ENCODE results near the gene ITSN2.
A peak's percentile ranks its signal among the peaks of the same experiment; 100 is the strongest.
"Not testable (repeated sequence)": the region's sequence is repeated elsewhere in the genome, so short reads cannot be mapped to it uniquely, and the experiment has no call there.

The ITSN2 gene

GRCh38 chr2:24363301-24363700 lies 3.0 kb upstream of the ITSN2 start:
- no peak for DNase-seq (ENCODE audit: low spot score)

GRCh38 chr2:24362253-24362652 lies 1.9 kb upstream of the ITSN2 start:
- DNase-seq (ENCODE audit: low spot score) = no peak

DNA sequence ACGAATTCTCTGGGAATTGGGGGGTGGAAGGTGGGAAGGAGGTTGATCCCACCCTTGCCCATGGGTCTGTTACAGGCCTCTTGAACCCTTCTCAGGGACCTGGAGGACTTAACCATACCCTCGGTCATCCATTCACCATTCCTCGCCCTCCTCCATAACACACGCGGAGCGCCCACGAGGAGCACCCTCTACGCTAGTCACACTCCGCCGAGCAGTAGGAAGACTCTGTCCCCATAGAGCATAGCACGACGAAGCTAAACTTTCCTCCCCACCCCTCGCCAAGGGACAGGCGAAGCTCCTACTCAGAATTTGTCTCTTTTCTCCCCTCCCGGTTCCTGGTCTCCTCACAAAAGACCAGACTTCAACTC lies 611 bp upstream of the ITSN2 start:
- DNase-seq (ENCODE audit: low spot score) = no peak

GRCh38 chr2:24359129-24360049 lies 947 bp downstream of the ITSN2 start:
- peak; percentile 71 for DNase-seq (ENCODE audit: low spot score)

GRCh38 chr2:24357767-24358166 lies 2.6 kb downstream of the ITSN2 start:
- DNase-seq (ENCODE audit: low spot score) = not testable (repeated sequence)

DNA sequence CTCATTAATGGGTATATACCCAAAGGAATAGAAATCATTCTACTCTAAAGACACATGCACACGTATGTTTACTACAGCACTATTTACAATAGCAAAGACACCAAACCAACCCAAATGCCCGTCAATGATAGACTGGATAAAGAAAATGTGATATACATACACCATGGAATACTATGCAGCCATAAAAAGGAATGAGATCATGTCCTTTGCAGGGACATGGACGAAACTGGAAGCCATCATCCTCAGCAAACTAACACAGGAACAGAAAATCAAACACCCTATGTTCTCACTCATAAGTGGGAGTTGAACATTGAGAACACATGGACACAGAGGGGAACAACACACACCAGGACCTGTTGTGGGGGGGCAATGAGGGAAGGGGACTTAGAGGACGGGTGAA lies 3.2 kb downstream of the ITSN2 start:
- DNase-seq (ENCODE audit: low spot score) = not testable (repeated sequence)

GRCh38 chr2:24354957-24355356 lies 5.4 kb downstream of the ITSN2 start:
- no peak for DNase-seq (ENCODE audit: low spot score)

DNA sequence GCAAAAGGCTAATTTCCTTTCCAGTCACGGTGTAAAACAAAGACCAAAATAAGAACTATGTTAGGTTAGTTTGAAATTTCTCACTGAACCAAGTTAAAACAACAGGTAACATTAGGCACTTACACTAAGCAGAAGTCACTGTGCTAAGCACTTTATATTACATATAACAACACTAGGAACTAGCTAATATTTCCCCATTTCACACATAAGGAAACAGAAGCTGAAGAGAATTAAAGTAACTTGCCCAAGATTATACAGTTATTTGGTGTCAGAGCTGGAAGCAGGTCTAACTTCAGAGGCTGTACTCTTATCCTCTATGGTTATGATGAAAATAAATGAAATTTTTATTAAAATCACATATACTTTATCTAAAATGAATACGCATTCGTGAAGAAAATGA lies 5.9 kb downstream of the ITSN2 start:
- DNase-seq (ENCODE audit: low spot score) = no peak

- DNase-seq (ENCODE audit: low spot score) = no peak
Observed at GRCh38 chr2:24353973-24354372, 6.4 kb downstream of the ITSN2 start.

GRCh38 chr2:24353364-24353763 lies 7.0 kb downstream of the ITSN2 start:
- no peak for DNase-seq (ENCODE audit: low spot score)

- no peak for DNase-seq (ENCODE audit: low spot score)
Observed at GRCh38 chr2:24352664-24353063, 7.7 kb downstream of the ITSN2 start.

DNA sequence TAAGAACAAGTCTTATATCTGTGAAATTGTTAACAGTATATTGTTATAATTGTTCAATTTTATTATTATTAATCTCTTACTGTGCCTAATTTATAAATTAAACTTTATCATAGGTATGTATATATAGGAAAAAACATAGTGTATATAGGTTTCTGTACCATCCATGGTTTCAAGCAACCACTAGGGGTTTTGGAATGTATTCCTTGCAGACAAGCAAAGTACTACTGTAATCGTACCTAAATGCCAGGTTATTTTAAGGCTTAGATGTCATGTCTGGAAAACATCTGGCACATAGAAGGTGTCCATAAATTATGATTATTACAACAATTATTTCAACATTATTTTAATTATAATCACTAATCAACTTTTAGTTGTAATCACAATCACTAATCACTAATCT lies 8.4 kb downstream of the ITSN2 start:
- no peak for DNase-seq (ENCODE audit: low spot score)

DNA sequence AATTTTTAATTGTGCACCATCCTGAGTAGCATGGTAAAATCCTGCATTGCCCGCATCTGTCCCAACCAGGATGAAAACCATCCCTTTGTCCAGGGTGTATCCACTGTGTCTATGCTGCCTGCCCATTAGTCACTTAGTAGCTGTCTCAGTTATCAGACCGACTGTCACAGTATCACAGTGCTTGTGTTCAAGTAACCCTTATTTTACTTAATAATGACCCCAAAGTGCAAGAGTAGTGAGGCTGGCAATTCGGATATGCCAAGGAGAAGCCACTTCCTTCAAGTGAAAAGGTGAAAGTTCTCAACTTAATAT lies 8.8 kb downstream of the ITSN2 start:
- no peak for DNase-seq (ENCODE audit: low spot score)

- DNase-seq (ENCODE audit: low spot score) = no peak
Observed at GRCh38 chr2:24350826-24351626, 9.3 kb downstream of the ITSN2 start.

DNA sequence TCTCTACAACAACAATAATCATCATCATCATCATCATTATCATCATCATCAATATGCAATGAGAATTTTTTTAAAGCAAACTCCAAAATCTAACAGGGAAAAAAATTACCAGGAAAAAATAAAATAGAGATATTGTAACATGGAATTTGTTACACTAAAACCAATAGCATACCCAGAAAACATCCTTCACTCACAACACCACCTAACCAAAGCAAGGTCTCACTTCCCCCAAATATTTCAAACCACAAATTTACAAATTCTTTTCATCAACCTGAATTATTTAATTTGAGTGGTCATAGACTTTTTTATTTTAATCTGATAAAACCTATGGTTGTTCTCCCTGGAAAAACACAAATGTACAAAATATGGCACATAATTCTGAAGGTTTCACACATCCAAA lies 11.2 kb downstream of the ITSN2 start:
- DNase-seq (ENCODE audit: low spot score) = no peak

- no peak for DNase-seq (ENCODE audit: low spot score)
Observed at GRCh38 chr2:24345937-24346336, 14.4 kb downstream of the ITSN2 start.

GRCh38 chr2:24343225-24343882 lies 17.0 kb downstream of the ITSN2 start:
- DNase-seq (ENCODE audit: low spot score) = no peak

DNA sequence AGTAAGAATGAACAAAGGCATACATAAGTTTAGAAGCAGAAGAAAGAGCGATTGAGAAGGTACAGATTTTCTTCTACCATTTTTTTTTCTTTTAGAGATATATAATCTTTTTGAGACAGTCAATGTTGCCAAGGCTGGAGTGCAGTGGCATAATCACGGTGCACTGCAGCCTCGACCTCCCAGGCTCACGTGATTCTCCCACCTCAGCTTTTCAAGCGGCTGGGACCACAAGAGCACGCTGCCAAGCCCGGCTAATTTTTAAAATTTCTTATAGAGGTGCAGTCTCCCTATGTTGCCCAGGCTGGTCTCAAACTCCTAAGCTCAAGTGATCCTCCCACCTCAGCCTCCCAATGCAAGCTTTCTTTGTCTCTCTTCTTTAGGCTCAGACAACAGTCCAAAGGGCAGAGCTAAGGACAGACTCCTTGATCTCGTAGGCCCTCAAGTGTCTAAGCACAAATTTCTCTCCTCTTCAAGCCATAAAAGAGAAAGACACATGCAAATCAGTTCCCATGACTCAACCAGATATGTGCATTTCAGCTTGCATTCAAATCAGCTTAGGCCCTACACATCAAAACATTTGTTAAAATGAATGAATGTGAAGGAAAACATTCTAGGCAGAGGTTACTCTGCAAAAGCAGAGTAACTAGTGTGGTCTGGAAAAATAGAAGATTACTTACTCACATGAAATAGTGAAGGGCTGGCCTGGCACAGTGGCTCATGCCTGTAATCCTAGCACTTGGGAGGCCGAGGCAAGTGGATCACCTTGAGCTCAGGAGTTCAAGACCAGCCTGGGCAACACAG lies 18.0 kb downstream of the ITSN2 start:
- DNase-seq (ENCODE audit: low spot score) = no peak

- DNase-seq (ENCODE audit: low spot score) = no peak
Observed at GRCh38 chr2:24339856-24340262, 20.5 kb downstream of the ITSN2 start.

GRCh38 chr2:24339098-24339497 lies 21.2 kb downstream of the ITSN2 start:
- not testable (repeated sequence) for DNase-seq (ENCODE audit: low spot score)

DNA sequence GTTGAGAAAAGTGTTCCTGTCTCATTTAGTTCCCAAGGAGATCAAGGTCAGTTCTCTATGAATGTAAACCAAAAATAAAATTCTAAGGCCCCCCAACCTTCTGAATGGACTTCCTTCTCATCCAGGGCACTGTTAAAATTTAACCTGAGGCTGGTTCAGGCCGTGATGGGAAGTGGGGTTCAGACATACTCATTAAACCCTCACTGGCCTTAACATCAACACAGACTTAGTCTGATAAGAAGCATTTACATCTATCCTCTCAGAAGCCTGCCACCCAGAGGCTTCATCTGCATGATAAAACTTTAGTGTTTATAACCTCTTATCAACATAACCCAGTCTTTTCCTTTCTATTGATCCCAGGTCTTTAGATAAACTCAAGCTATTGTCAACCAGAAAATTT lies 22.4 kb downstream of the ITSN2 start:
- peak; percentile 28 for DNase-seq (ENCODE audit: low spot score)

- no peak for DNase-seq (ENCODE audit: low spot score)
Observed at GRCh38 chr2:24336811-24337210, 23.5 kb downstream of the ITSN2 start.

Measured in SW480 (cell line).